HG03060 (cell line): ENCODE measurements around the gene HES2.
A peak's percentile ranks its signal among the peaks of the same experiment; 100 is the strongest.
"Not testable (repeated sequence)": the region's sequence is repeated elsewhere in the genome, so short reads cannot be mapped to it uniquely, and the experiment has no call there.

Experiments
- ATAC-seq: cut with Tn5 transposase; IDR thresholded peaks from one replicate; pipeline ENCODE4 v1.9.1; 2021; ENCODE audit warnings: low read depth, moderate number of reproducible peaks; ENCODE audit not compliant: unreplicated experiment

HES2 gene

GRCh38 chr1:6419397-6419803 is 319 bp downstream of the HES2 start:
- no peak for ATAC-seq

- ATAC-seq = no peak
These were observed 887 bp downstream of the HES2 start for GRCh38 chr1:6418668-6419396.

- no peak for ATAC-seq
These were observed 1.6 kb downstream of the HES2 start for GRCh38 chr1:6417961-6418667.

DNA sequence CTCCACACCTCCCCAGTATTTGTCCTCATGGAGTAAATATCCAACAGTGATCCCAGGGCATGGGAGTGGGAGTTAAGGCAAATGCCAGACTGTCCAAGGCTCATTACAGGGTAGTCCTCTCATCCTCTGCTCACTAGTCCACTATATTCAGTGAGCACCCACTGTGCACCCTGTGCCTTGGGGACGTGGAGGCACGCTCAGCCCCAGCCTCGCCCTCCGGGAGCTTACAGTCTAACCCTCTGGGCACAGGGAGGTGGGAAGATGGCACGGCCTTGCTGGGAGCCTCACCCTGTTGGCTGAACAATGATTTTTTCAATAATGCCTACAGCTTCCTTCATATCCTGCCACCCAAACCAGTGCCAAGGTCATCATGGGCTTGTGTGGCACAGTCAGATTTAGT is 2.8 kb downstream of the HES2 start:
- ATAC-seq = no peak

GRCh38 chr1:6416295-6416656 is 3.4 kb downstream of the HES2 start:
- no peak for ATAC-seq

- no peak for ATAC-seq
These were observed 4.7 kb downstream of the HES2 start for GRCh38 chr1:6414881-6415626.

DNA sequence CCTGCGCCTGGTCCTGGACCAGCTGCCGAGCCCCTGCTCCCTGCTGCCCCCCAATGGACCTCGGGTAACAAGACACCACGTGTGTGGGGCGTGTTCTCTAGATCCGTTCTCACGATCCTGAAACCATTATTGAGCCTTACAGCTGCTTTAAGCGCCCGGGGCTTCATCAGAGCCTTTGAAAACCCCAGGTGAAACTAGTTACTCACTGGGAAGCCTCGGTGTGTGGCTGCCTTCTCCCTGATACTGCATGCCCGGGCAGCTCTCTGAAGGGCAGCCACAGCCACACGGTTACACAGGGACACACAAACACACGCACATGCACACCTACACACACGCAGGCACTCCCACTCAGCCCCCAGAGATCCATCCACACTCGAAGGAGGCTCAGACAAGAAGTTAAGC is 5.3 kb downstream of the HES2 start:
- ATAC-seq = no peak

GRCh38 chr1:6412896-6413295 is 6.8 kb downstream of the HES2 start:
- ATAC-seq = no peak

DNA sequence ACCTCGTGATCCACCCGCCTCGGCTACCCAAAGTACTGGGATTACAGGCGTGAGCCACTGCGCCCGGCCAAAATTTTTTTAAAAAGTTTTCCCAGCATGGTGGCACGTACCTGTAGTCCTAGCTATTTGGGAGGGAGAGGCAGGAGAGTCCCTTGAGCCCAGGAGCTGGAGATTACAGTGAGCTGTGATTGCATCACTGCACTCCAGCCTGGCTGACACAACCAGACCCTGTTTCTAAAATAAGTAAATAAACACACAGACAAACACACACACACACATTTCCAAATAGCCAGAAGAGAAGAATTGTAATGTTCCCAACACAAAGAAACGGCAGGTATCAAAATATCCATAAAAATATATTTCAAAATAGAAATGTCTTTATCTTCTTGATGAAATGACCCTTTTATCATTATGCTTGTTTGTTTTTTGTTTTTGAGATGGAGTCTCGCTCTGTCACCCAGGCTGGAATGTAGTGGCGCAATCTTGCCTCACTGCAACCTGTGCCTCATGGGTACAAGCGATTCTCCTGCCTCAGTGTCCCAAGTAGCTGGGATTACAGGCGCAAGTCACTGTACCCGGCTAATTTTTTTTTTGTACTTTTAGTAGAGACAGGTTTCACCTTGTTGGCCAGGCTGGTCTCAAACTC is 9.3 kb downstream of the HES2 start:
- ATAC-seq = no peak

- ATAC-seq = no peak
These were observed 10.0 kb downstream of the HES2 start for GRCh38 chr1:6409733-6410132.

GRCh38 chr1:6409053-6409452 is 10.7 kb downstream of the HES2 start:
- no peak for ATAC-seq

- ATAC-seq = no peak
These were observed 11.7 kb downstream of the HES2 start for GRCh38 chr1:6408023-6408422.

- no peak for ATAC-seq
These were observed 18.0 kb downstream of the HES2 start for GRCh38 chr1:6401673-6402072.

DNA sequence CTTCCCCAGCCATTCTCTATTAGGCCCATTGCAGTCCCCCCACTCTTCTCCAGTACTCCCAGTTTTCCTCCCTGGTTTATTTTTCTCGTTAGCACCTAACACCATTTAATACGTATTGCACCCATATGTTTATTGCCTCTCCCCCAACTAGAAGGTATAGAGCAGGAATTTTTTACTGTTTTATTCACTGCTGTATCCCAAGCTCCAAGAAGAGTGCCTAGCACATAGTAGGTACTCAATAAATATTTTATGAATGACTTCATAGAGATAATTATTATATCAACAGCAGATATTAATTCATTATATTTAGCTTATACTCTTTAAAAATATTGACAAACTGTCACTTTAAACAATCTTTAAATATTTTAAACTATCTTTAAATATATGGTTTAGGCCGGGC is 20.4 kb downstream of the HES2 start:
- no peak for ATAC-seq

- no peak for ATAC-seq
These were observed 21.8 kb downstream of the HES2 start for GRCh38 chr1:6397844-6398441.

DNA sequence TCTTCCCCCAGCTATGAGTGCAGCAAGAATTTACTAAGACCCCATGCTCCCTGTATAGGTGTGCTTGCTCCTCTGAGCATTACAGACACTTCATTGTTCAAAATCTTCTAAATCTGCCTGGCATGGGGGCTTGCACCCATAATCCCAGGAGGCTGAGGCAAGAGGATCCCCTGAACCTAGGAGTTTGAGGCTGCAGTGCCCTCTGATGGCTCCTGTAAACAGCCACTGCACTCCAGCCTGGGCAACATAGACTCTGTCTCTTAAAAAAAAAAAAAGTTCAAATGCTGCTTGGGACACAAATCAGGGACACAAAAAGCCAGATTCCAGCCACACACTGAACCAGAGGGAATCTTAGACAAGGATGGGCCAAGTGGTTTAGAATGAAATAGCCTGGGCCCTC is 22.7 kb downstream of the HES2 start:
- no peak for ATAC-seq

- not testable (repeated sequence) for ATAC-seq
These were observed 23.9 kb downstream of the HES2 start for GRCh38 chr1:6395781-6396244.

- ATAC-seq = not testable (repeated sequence)
These were observed 24.6 kb downstream of the HES2 start for GRCh38 chr1:6395130-6395529.

DNA sequence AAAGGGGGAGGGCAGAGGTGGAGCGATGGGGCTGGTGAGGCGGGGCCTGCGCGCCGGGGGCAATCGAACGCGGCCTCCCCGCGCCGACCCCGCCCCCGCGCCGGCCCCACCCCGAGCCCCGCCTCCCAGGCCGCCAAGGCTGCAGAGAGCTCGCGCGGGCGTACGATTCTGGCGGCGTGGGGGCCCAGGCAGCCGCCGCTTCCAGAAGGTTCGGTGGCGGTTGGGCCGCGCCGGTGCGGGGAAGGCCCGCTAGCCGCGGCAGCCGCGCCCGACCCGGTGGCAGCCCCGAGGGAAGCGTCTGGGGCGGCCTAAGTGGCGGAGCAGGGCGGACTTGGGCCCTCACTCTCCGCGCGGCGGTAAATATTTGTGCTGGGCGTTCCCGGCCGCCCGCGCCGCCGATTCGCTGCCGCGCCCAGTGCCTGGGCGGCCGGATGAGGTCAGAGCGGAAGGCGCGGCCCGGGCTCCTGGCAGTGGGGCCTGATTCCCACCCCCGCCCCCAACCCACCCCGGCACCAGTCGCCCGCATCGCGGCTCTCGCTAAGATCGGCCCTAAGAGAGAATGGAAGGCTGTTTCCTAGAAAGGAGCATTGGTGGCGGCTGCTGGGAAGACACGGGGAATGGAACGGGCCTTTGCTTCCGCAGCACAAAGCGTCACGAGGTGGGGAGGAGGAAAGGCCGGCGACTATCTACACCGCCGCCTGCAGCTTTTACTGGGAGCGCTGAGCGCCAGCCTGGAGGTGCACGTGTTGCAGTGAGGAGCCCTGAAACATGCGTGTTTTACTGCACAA is 26.1 kb downstream of the HES2 start, which contains the start of gene ACOT7:
Gene ACOT7 (minus strand): TSS at position 368 of the 788 bp plus-strand sequence. CDS start 368 bp downstream, outside the sequence.
- peak; percentile 58 for ATAC-seq
